Skin of body (tissue), 2 donors: ENCODE results near the gene POFUT2. TPM values are rescaled to one million over a fixed set of nuclear protein-coding genes. Genes with fewer than 3 reads are reported as not detected.

Experiments used
- DNase-seq: peaks from one replicate; lab custom pipeline; 2025; lab: John Stamatoyannopoulos, UW
- total RNA-seq: library from RNA; depleted of rRNA; stranded (reverse); fragments of >200 nt; gene quantifications from one replicate; pipeline ENCODE4 v1.2.3, GENCODE V29; 2014

The POFUT2 gene
- total RNA-seq, 1 donor from 2014 or later, result 31.3 TPM

DNA sequence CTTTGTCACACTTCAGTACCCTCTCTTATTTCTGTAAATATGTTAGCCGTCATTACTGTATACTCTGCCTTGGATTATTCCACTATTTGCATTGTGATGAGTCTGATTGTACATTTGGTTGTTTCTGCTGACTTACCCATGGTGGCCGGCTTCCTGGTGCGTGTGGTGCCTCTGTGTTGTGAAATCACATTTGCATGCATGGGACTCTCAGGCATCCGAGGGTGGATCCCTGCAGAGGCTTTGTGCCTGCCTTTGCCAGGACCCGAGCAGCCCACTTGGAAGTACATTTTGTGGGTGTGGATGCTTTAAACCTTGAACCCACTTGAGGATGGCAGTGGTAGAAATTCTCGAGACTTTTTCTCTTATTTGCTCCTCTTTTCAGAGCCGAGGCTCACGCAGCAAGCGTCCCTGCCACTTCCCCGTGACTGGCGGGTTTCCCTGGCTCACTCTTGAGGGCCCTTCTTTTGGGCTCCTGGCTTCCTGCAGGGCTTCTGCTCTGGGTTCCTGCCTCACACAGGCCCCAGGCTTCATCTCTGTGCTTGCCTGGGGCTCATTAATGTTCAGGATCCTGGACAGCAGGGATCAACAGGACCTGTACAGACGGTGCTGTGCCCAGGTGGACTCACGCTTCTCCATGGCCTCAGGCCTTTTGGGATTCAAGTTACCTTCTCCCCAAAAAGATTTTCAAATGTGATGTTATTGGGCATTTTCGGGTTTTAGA, 36.6 kb downstream of the POFUT2 start:
- no peak for DNase-seq

DNA sequence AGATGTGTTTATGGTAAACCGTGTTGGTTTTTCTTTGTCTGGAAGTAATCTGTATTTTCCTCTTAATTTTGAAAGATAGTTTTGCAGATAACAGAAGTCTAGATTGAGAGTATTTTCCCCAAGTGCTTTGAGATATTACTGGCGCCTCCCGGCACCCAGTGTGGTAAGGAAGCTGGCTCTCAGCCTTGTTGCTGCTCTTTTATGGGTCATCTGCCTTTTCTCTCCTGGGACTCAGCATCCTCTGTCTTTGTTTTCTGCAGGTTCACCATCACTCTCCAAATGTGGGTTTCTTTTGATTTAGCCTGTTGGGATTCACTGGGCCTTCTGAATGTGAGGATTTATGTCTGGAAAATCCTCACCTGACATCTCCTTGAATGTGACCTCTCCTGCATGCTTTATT, 37.4 kb downstream of the POFUT2 start:
- no peak for DNase-seq

DNA sequence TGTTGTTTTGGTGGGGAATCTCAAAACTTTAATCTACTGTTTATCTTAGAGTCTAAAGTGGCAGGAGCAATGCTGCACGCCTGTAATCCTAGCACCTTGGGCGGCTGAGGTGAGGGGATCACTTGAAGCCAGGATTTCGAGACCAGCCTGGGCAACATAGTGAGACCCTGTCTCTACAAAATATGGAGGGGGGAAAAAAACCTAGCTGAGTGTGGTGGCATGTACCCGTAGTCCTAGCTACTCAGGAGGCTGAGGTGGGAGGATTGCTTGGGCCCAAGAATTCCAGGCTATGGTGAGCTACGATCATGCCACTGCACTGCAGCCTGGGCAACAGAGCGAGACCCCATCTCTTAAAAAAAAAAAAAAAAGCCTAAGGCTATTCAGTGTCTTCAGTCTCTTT, 38.1 kb downstream of the POFUT2 start:
- DNase-seq, result no peak

DNA sequence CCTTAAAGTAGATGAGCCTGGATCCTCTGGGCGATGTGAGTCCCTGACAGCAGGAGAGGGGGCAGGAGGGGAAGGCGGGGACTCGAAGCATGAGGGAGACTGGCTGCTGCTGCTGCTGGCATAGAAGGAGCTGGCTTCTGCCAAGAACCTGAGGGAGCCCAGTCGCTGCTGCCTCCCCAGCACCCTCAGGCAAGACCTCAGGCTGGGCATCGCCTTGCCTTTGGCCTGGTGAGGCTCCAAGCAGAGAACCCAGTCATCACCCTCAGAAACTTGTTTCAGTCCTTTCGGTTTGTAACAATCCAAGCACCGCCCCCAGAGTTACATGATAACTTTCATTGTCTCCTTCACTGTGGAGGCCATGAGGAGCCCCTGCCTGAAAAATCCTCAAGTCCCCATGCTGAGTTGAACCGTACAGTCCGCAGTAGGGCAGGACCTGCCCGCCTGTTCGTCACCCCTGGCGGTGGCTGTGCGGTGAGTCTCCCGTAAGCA, 38.8 kb downstream of the POFUT2 start:
- DNase-seq, result no peak

DNA sequence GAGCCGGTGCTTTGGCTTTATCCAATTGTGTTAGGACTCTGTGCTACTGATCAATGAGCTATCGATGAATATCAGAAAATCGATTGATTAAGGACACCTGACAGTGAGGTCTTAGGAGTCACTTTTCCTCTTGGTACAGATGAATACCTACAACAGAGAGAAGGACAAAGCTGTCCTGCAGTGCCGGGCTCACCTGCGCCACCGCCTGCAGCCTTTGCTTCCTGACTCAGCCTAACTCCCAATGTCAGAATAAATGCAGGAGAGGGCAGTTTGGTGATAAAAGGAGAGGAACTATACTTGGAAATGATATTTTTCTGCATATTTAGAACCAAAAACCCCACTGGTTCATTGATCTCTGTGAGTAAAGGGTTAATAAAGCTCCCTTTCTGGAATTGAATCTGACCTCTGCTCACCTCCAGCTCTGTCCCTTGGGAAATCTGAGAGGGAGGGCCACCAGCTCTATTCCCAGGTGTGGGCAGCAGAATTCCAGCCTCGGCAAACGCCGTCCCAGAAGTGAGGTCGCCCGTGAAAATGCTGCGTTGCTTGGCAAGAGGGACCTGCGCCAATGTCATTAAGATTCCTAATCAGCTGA, 39.3 kb downstream of the POFUT2 start:
- no peak for DNase-seq

DNA sequence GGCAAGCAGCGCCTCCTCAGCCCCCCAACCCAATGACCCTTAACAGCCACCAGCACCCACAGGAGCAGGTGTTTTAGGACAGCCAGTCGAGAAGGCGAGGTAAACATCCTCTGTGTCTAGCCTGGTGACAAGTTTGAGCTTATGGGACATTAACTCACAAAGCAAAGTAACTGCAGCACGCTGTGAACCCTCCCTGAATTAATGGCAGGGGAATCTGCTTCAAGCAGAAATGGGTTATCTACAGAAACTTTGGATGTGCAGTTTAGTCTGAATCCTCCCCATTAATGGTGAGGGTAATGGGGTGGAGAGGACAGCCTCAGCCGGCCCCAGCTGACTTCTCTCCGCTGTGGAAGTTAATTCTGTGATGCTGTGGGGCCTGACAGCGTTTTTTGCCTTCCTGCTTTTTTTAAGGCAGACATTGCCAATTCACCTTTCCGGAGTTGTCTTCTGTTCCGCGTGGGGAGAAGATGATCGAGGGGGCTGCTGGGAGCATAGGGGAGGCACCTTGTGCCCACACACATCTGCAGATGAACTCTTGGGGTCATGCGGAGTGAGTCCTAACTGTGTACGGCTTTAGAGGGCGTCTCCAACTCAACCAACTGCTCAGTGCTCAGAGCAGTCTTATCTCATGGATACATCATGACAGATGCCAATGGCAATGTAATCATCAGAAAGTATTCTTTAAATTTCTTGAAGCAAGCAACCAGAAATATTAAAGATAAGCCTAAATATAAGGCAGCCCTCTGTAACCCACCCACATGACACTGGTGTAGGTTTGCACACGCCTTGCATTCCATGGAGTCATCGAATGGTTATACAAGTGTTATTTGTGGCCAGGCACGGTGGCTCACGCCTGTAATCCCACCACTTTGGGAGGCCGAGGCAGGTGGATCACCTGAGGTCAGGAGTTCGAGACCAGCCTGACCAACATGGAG, 41.0 kb downstream of the POFUT2 start:
- no peak for DNase-seq

DNA sequence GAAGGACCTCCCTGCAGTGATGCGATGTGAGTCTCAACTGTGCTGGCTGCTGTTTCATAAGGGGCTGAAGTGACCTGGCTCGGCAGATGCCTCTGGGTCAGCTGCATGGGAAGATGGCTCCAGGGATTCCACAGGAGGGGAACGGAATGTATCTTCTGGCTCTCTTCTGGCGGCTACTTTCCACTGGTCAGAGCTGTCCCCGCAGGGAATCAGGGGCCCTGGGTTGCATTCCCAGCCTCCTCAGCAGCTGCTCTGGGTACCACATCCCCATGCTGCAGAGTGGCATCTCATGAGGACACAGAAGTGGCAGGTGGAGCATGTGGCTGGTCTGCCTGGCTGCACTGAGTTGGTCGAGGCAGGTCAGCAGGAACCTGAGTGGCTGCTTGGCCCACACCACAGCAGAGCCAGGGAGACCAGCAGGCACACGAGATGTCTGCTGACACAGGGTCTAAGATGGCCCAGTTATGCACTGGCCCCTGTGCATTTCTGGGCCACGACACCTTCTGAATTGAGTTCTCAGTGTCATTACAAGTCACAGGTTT, 42.8 kb downstream of the POFUT2 start:
- no peak for DNase-seq

DNA sequence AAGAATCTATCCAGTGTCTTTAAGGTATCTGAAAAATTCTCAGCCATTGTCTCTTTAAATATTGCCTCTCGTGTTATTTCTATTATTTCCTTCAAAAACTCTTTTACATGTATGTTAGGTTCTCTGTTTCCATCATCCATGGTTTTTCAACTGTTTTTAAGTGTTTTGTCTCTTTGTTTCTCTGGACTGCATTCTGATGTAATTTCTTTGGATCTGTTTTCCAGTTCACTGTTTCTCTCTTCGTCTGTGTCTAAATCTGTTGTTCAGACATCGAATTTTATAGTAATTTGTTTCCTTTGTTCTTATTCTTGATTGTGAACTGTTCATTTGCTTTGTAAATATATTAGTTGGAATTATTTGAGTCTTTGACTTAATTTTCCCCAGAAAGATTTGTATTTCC, 44.1 kb downstream of the POFUT2 start:
- no peak for DNase-seq

DNA sequence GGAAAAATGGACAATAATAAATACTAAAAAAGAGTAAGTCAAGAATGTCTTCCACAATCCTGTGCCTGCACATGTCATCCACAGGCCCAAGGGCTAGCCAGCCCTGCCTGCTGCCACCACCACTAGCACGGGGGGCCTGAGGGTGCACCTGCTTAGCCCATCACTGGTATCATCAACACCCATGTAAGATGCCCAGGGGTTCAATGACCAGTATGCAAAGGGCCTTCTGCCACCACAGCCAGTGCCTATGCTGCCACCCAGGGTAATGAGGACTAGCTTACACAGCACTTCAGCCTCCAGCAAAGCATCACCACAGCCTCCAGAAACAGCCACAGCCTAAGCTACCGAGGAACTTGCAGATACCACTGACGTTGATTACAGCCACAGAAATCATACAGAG, 46.3 kb downstream of the POFUT2 start:
- no peak for DNase-seq

DNA sequence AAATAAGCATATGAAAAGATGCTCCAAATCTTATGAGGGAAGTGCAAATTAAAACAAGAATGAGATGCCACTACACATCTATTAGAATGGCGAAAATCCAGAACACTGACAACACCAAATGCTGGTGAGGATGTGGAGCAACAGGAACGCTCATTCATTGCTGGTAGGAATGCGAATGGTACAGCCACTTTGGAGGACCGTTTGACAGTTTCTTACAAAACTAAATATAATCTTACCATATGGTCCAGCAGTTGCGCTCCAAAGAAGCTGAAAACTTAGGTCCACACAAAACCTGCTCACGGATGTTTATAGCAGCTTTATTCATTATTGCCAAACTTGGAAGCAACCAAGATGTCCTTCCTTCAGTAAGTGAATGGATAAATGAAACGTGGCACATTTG, 50.3 kb downstream of the POFUT2 start:
- no peak for DNase-seq

DNA sequence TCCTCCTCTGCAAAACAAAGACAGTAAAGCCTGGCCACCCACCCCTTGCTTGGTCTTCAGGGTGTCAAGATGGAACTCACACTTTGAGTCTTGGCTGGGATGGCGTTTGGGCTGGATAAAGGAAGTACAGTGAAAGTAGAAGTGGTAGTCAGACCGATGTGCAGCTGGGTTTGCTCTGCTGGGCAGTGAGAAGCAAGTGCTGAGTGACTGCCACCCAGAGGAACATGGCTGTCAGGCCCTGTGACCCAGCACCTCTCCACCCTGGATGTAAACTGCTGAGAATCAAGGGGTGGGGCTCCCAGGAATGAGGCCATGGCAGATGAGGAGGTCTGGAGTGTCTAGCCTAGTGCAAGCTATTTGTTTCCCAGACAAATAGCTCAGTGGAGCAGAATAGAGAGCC, 51.2 kb downstream of the POFUT2 start:
- no peak for DNase-seq

DNA sequence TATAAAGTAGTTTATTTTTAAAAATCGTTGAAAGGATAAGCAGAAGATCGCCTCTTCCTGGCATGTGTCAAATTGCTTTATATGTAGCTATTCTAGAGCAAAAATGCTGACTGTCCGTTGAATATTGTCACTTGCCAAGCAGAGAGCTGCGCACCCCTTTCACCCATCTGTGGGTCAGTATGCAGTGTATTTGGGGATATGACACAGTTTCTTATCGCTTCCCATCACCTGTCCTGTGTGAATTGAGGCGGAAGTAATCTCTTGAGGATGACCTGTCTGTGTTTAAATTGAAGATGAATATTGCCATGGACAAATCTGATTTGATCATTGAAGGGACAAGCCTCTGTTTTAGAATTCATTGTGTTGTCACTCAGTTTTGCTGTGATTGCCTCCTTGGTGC, 52.2 kb downstream of the POFUT2 start:
- no peak for DNase-seq

DNA sequence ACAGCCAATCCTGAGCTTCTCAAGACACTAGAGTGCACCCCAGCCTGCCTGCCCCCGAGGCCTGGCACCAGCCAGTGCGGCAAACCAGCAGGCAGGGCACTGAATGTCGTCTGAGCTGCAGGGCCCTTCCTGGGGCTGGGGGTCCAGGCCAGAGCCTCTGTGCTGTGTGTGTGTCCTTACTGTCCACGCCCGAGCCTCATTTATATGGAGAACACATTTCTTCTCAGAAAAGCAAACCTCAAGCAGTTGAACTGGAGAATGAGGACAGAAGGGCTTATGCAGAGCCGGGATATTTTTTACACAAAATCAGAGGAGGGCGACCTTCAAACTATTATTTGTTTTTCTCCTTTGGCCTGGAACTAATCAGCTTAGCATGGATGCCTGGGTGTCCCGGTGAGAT, 52.7 kb downstream of the POFUT2 start:
- no peak for DNase-seq

DNA sequence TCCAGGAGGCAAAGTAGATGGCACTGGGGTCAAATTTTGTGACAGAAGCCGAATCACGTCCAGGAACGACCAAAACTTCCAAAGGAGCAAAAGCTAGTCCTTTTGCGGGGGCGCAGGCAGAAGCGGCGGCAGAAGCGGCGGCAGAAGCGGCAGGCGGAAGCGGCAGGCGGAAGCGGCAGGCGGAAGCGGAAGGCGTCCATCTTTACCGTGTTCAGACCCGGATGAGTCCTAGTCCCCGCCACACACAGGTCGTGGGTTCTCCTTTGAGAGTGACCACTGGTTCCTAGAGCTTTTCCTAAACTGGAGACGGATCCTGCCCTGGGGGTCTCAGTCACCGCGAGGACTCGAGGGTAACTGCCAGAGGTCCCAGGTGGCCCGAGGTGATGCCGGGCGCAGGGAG, 53.6 kb downstream of the POFUT2 start:
- DNase-seq, result no peak

DNA sequence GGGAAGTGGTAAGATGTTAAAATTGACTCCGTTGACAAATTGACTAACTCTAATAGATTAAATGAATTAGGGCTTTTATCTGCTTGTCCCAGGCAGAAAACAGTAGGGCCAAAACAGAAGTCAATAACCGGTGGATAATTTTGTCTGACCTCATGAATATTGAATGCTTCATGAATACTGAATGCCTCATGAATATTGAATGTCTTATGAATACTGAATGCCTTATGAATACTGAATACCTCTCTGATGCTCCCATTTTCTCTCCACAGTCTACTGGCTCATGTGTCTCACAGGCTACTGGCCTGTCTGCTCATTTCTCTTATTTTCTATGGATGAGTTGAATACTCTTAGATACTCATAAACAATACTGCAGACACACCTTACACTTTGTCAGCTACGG, 56.0 kb downstream of the POFUT2 start:
- no peak for DNase-seq

DNA sequence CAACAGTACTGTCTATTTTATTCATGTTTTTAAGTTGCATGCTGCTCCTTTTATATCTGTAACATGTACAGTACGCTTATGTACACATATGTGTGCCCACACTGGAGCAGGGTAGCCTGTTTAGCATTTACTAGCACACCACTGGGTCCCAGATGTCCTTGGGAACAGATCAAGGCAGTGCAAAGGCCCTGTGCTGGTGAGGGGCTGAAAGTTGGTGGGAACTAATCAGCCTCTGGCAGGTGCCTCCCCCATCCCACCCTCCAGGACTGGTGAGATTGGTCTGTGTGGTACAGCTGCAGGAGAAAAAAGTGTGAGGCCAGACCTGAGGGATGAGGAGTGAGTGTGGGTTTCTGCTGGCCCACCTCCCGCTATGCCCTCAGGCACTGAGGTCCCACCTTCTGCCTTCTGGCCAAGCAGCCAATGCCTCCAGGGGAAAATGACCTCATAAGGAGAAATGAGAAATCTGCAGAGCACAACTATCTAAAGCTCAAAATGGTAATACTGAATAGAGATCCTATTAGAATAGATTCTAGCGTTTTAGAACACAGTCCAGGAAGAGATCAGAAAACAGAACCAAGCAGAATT, 58.9 kb downstream of the POFUT2 start:
- DNase-seq, result no peak

DNA sequence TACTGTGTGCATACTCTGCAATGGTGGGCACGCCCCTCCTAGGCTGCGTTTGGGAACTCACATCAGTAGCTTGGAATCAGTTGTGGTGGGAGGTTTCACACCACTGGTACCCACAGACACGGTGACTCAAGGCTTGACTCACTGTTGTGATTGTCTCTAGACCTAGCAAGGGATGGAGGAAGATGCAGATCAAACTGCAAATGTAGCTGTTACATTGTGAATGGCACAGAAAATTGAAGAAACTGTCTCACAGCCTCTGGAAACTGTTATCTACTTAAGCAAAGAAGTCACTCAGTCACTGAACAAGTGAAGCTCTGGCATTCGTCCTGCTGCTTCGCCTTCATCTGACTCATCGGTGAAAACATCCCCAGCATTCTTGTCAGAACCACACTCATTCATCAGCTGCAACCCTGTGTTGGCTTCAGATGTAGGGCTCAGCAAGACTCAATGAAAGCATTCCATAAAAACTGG, 59.5 kb downstream of the POFUT2 start:
- peak; percentile 61 for DNase-seq

DNA sequence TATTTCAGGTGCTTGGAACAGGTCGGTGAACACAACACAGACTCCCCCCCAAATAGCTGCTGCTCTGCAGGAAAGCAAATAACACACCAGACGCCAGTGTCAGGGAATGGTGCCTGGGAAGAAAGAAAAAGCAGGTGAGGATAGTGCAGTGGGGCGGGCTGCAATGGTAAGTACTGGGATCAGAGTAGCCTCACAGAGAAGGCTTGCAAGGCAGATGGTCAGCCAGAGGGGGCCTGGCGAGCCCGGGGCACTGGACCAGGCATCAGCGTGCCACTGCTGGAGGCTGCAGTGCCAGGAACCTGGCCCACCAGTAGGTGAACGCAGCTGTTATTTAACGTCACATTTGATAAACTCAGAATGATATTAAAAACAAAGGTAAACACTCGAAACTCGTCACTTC, 60.0 kb downstream of the POFUT2 start:
- no peak for DNase-seq

DNA sequence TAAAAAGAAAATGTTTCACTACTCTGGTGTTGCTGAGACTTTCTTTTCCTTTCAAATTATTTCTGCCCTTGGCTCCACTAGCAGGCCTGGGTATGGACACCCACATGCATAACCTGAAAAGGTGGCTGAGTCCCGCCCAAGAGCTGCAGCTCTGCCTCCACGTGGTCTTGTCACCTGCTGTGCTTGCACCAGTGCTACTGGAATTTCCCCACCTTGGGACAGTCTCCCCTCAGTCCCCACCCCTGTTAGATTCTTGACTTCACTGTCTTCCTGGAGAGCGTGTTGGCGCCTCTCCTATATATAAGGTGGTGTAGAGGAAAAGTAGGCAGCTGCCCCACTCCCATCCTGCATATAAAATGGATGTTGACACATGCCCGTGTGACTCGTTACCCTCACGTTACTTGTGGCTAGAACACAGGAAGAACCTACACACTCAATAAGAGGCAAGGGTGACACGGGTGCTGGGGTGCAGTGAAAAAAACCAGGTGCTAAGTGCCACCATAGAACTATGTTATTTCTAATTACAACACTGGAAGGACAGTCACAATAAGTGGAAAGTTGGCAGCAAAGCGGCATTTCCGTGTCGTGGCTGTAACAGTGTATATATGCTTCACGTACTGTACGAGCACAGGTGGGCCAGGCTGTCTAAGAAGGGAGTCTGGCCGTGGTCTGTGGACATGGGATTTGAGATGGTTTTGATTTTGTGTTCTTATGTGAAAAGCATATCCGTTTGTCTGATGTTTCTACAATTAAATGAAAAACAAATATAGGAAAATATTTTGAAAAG, 61.0 kb downstream of the POFUT2 start:
- no peak for DNase-seq

DNA sequence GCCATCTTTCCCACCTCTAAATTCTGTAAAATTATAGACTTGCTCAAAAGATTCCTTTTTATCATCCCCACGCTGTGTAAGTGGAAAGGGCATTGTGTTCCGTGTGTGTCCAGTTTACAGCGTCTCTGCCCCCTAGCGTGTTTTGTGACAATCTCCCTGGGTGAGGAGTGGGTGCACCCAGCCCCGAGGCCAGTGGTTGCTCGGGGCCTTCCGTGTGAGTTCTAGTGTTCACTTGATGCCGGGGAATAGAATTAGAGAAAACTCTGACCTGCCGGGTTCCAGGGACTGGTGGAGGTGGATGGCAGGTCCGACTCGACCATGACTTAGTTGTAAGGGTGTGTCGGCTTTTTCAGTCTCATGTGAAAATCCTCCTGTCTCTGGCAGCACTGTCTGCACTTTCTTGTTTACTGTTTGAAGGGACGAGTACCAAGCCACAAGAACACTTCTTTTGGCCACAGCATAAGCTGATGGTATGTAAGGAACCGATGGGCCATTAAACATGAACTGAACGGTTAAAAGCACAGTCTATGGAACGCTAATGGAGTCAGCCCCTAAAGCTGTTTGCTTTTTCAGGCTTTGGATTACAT, 61.9 kb downstream of the POFUT2 start:
- DNase-seq, result no peak
